BLaER1 (cell line): ENCODE results near the gene RIMS4.
"Not testable (repeated sequence)": the region's sequence is repeated elsewhere in the genome, so short reads cannot be mapped to it uniquely, and the experiment has no call there.

ENCODE experiments used
- H3K27ac ChIP-seq: shearing (Covaris generic); formaldehyde crosslinking; 2 replicates; pipeline ENCODE4 v1.8.1; 2022
- H3K27me3 ChIP-seq: shearing (Covaris generic); formaldehyde crosslinking; 2 replicates; pipeline ENCODE4 v1.8.1; 2022
- H3K36me3 ChIP-seq: shearing (Covaris generic); formaldehyde crosslinking; 2 replicates; pipeline ENCODE4 v1.8.1; 2022
- H3K4me1 ChIP-seq: shearing (Covaris generic); formaldehyde crosslinking; 2 replicates; pipeline ENCODE4 v1.8.1; 2022
- H3K4me2 ChIP-seq: shearing (Covaris generic); formaldehyde crosslinking; 2 replicates; pipeline ENCODE4 v1.8.1; 2022
- H3K4me3 ChIP-seq: shearing (Covaris generic); formaldehyde crosslinking; 2 replicates; pipeline ENCODE4 v1.8.1; 2022
- H3K9ac ChIP-seq: shearing (Covaris generic); formaldehyde crosslinking; 2 replicates; pipeline ENCODE4 v1.8.1; 2022
- H3K9me3 ChIP-seq: shearing (Covaris generic); formaldehyde crosslinking; 2 replicates; pipeline ENCODE4 v1.8.1; 2022
- H4K20me1 ChIP-seq: shearing (Covaris generic); formaldehyde crosslinking; 2 replicates; pipeline ENCODE4 v1.8.1; 2022
- Cebpa-rat ChIP-seq: shearing (Covaris generic); IDR thresholded peaks from 2 replicates; pipeline ENCODE4 v1.8.1; 2022

The RIMS4 gene

DNA sequence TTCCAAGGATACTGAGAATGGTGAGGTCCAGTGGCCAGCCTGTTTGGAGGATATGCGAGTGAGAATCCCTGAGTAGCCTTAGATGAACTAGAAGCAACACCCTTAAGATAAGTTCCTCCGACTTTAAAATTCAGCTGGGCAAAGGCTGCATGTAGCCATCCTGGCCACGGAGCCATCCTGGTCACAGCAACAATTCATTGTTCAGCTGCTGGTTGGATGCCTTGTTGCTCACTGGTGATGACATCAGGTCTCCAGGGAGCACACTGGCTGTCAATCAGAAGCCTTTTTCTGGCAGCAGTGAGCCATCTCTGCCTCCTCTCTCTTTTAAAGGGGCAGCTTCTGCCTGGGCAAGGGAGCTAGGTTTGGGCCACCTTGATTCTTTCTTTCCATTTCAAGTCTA, 22.4 kb upstream of the RIMS4 start:
- Histone ChIP-seq H3K4me1 (0 out of 2 replicates have a peak, but pooled peaks cover 4% of the 10 kb centered on the region), H3K36me3 (no peaks in the 10 kb centered on the region), H4K20me1 (no peaks in the 10 kb centered on the region), H3K9ac (no peak overlapping the region), H3K27ac (no peak overlapping the region), H3K4me2 (no peak overlapping the region), H3K27me3 (no peaks in the 10 kb centered on the region), H3K9me3 (peaks cover 10% of the 10 kb centered on the region), H3K4me3 (no peak overlapping the region)
- TF ChIP-seq Cebpa-rat, result no peak

GRCh38 chr20:44830995-44831394, 20.6 kb upstream of the RIMS4 start:
- H3K9me3 ChIP-seq, result peaks cover 10% of the 10 kb centered on the region
- H3K36me3 ChIP-seq, result no peaks in the 10 kb centered on the region
- no peaks in the 10 kb centered on the region for H3K27me3 ChIP-seq
- no peak overlapping the region for H3K27ac ChIP-seq
- no peak overlapping the region for H3K9ac ChIP-seq
- no peak for TF ChIP-seq Cebpa-rat
- no peaks in the 10 kb centered on the region for H4K20me1 ChIP-seq
- 0 out of 2 replicates have a peak, but pooled peaks cover 4% of the 10 kb centered on the region for H3K4me1 ChIP-seq
- H3K4me3 ChIP-seq, result no peak overlapping the region
- no peak overlapping the region for H3K4me2 ChIP-seq

GRCh38 chr20:44830523-44830922, 20.2 kb upstream of the RIMS4 start:
- no peak overlapping the region for H3K27ac ChIP-seq
- no peak overlapping the region for H3K4me3 ChIP-seq
- no peaks in the 10 kb centered on the region for H3K27me3 ChIP-seq
- H3K4me2 ChIP-seq, result no peak overlapping the region
- no peaks in the 10 kb centered on the region for H4K20me1 ChIP-seq
- no peak for TF ChIP-seq Cebpa-rat
- H3K4me1 ChIP-seq, result 0 out of 2 replicates have a peak, but pooled peaks cover 4% of the 10 kb centered on the region
- no peaks in the 10 kb centered on the region for H3K36me3 ChIP-seq
- no peak overlapping the region for H3K9ac ChIP-seq
- peaks cover 10% of the 10 kb centered on the region for H3K9me3 ChIP-seq

DNA sequence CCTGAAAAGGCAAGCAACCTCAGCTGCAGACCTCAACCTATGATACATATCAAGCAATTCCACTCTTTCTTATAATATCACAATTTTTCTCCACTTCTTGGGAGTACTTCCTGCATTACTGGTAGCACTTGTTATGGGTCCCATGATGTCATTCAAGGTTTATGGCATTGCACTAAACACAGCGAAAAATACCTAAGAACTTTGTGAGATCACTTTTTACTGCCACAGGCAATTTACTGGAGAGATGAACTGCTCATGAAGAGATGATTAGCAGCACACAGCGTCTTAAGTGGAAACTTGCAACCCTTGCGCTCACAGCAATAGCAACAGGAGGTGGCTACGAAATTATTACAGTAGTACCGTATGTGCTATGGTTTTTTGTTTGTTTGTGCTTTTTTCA, 19.3 kb upstream of the RIMS4 start:
- TF ChIP-seq Cebpa-rat, result no peak
- Histone ChIP-seq H3K27ac (no peak overlapping the region), H3K9me3 (peaks cover 10% of the 10 kb centered on the region), H4K20me1 (no peaks in the 10 kb centered on the region), H3K4me3 (no peak overlapping the region), H3K27me3 (no peaks in the 10 kb centered on the region), H3K9ac (no peak overlapping the region), H3K36me3 (no peaks in the 10 kb centered on the region), H3K4me1 (0 out of 2 replicates have a peak, but pooled peaks cover 4% of the 10 kb centered on the region), H3K4me2 (no peak overlapping the region)

GRCh38 chr20:44828640-44829039, 18.3 kb upstream of the RIMS4 start:
- H3K27ac ChIP-seq, result no peak overlapping the region
- H3K4me3 ChIP-seq, result no peak overlapping the region
- no peak overlapping the region for H3K9ac ChIP-seq
- no peak for TF ChIP-seq Cebpa-rat
- no peaks in the 10 kb centered on the region for H3K36me3 ChIP-seq
- 0 out of 2 replicates have a peak, but pooled peaks cover 4% of the 10 kb centered on the region for H3K4me1 ChIP-seq
- no peak overlapping the region for H3K4me2 ChIP-seq
- H4K20me1 ChIP-seq, result no peaks in the 10 kb centered on the region
- H3K27me3 ChIP-seq, result no peaks in the 10 kb centered on the region
- H3K9me3 ChIP-seq, result peaks cover 7% of the 10 kb centered on the region

- Histone ChIP-seq H3K27me3 (no peaks in the 10 kb centered on the region), H3K9ac (no peak overlapping the region), H3K36me3 (no peaks in the 10 kb centered on the region), H4K20me1 (no peaks in the 10 kb centered on the region), H3K4me1 (no peaks in the 10 kb centered on the region), H3K4me2 (no peak overlapping the region), H3K4me3 (no peak overlapping the region), H3K27ac (no peak overlapping the region), H3K9me3 (peaks cover 4% of the 10 kb centered on the region)
- TF ChIP-seq Cebpa-rat, result no peak
Observed at GRCh38 chr20:44827401-44827800, 17.1 kb upstream of the RIMS4 start.

DNA sequence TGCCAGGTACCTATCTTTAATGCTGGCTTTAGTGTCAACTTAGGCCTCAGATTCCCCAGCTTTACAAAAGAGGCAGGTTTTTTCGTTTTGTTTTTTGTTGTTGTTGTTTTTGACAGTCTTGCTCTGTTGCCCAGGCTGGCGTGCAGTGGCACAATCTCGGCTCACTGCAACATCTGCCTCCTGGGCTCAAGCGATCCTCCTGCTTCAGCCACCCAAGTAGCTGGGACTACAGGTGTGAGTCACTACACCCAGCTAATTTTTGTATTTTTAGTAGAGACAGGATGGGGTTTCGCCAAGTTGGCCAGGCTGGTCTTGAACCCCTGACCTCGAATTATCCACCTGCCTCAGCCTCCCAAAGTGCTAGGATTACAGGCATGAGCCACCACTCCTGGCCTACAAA, 11.2 kb upstream of the RIMS4 start:
- H3K4me1 ChIP-seq, result peaks cover 13% of the 10 kb centered on the region
- H3K4me2 ChIP-seq, H3K9ac ChIP-seq, H4K20me1 ChIP-seq, H3K27ac ChIP-seq, H3K4me3 ChIP-seq, H3K27me3 ChIP-seq, H3K9me3 ChIP-seq, H3K36me3 ChIP-seq: not testable (repeated sequence)

GRCh38 chr20:44819936-44820335, 9.6 kb upstream of the RIMS4 start:
- Histone ChIP-seq H3K9ac (no peak overlapping the region), H3K4me3 (no peak overlapping the region), H4K20me1 (no peaks in the 10 kb centered on the region), H3K4me2 (peak overlapping the region; percentile 46), H3K36me3 (no peaks in the 10 kb centered on the region), H3K9me3 (no peaks in the 10 kb centered on the region), H3K4me1 (peaks cover 13% of the 10 kb centered on the region), H3K27ac (no peak overlapping the region), H3K27me3 (no peaks in the 10 kb centered on the region)
- TF ChIP-seq Cebpa-rat, result no peak

DNA sequence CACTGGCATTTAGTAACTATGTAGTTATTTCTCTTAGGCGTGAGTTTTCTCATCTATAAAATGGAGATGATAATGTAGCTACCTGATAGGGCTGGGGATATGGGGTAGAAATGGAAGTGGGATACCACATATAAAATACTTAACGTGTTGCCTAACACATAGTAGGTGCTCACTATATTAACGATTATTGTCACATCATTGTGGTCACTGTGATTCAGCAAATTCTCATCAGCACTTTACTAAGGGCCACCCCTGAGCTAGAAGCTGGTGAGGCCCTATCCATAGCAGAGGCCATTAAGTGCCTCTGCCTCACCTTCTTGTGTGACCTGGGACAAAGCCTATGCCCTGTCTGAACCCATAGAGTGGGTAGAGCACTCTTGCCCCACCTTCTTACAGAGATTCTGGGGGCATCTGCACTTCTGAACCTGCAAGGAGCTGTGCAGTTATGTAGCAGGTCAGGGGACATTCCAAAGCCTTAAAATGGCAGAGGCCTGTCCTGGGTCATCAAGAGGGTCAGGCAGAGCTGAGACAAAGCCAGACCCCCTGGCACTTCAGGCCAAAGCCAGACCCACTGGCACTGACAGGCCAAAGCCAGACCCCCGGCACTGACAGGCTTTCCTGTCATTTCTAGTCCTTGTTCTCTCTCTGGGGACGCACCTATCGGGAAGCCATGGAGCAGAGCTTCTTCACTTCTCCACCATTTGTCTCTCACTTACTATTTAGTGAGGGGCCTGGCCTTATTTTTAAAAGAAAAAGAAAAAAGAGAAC, 7.0 kb upstream of the RIMS4 start:
- Histone ChIP-seq H3K4me1 (peaks cover 13% of the 10 kb centered on the region), H3K36me3 (no peaks in the 10 kb centered on the region), H3K9ac (no peak overlapping the region), H3K4me2 (no peak overlapping the region), H3K9me3 (no peaks in the 10 kb centered on the region), H3K27me3 (no peaks in the 10 kb centered on the region), H3K27ac (no peak overlapping the region), H4K20me1 (no peaks in the 10 kb centered on the region), H3K4me3 (no peak overlapping the region)
- TF ChIP-seq Cebpa-rat, result no peak

DNA sequence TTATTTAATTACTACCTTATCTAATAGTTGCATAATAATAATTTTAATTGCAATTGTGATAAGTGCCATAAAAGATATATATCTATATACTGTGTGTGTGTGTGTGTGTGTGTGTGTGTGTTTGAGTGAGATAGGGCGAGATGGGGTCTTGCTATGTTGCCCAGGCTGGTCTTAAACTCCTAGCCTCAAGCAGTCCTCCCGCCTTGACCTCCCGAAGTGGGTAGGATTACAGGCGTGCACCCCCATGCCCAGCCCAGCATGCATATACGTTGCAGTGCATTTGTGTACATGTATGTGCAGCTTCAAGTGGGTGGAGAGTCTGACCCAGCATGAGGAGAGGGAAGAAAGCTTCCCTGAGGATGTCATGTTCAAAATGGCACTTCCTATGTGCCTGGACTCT, 4.6 kb upstream of the RIMS4 start:
- Histone ChIP-seq H3K27me3 (no peaks in the 10 kb centered on the region), H3K4me1 (peaks cover 5% of the 10 kb centered on the region), H3K9me3 (no peaks in the 10 kb centered on the region), H4K20me1 (no peaks in the 10 kb centered on the region), H3K4me2 (no peak overlapping the region), H3K9ac (no peak overlapping the region), H3K36me3 (no peaks in the 10 kb centered on the region), H3K27ac (no peak overlapping the region), H3K4me3 (no peak overlapping the region)
- no peak for TF ChIP-seq Cebpa-rat
